Activated B cell treated with CpG ODN at 0.5 μM for 24 hours (primary cell): ENCODE results near the gene IKZF4. TPM values are rescaled to one million over a fixed set of nuclear protein-coding genes. Genes with fewer than 3 reads are reported as not detected.
"Not testable (repeated sequence)": the region's sequence is repeated elsewhere in the genome, so short reads cannot be mapped to it uniquely, and the experiment has no call there.

Experiments
- ATAC-seq: fragments of 200-7000 bp; cut with Tn5 transposase; one replicate; pipeline ENCODE4 v1.10.0; 2021; ENCODE audit warnings: low read depth, mild to moderate bottlenecking, moderate library complexity
- CTCF ChIA-PET: fragments of 350-600 bp; sonication (Branson Sonifier 250); formaldehyde crosslinking; loops from one replicate; lab custom pipeline; 2021; ENCODE audit warnings: antibody characterized with exemption; lab: Charles Lee
- POLR2A ChIA-PET: fragments of 350-600 bp; sonication (Branson Sonifier 250); formaldehyde crosslinking; loops from one replicate; lab custom pipeline; 2021; ENCODE audit warnings: antibody characterized with exemption; lab: Charles Lee
- DNase-seq: peaks from one replicate; pipeline ENCODE4 v3.0.0; 2022
- H3K27ac Mint-ChIP-seq: one replicate; pipeline ENCODE4 v1.8.0; 2020; ENCODE audit warnings: mixed read lengths
- H3K27me3 Mint-ChIP-seq: one replicate; pipeline ENCODE4 v1.8.0; 2021; ENCODE audit warnings: mixed read lengths
- H3K36me3 Mint-ChIP-seq: one replicate; pipeline ENCODE4 v1.8.0; 2021; ENCODE audit warnings: low read depth, mixed read lengths
- H3K4me1 Mint-ChIP-seq: one replicate; pipeline ENCODE4 v1.8.0; 2021; ENCODE audit warnings: mixed read lengths
- H3K4me3 Mint-ChIP-seq: one replicate; pipeline ENCODE4 v1.8.0; 2020; ENCODE audit warnings: mild to moderate bottlenecking, mixed read lengths
- H3K9me3 Mint-ChIP-seq: one replicate; pipeline ENCODE4 v1.8.0; 2020; ENCODE audit warnings: mixed read lengths
- intact Hi-C: fragments of 100-400 bp; cut with micrococcal nuclease; formaldehyde crosslinking; loops from one replicate; pipeline ENCODE4 v1.15.1; 2024
- total RNA-seq: library from RNA; stranded (reverse); gene quantifications from 2 replicates; pipeline ENCODE4 v1.2.3, GENCODE V29; 2022
- TF ChIP-seq, protein P1 (sequence below): fragments of 200-600 bp; IDR thresholded peaks from one replicate; pipeline ENCODE4 v1.8.0; 2022; ENCODE audit warnings: antibody characterized with exemption, mild to moderate bottlenecking

Gene IKZF4
- total RNA-seq, 1 donor from 2014 or later, result 6.4 TPM

DNA sequence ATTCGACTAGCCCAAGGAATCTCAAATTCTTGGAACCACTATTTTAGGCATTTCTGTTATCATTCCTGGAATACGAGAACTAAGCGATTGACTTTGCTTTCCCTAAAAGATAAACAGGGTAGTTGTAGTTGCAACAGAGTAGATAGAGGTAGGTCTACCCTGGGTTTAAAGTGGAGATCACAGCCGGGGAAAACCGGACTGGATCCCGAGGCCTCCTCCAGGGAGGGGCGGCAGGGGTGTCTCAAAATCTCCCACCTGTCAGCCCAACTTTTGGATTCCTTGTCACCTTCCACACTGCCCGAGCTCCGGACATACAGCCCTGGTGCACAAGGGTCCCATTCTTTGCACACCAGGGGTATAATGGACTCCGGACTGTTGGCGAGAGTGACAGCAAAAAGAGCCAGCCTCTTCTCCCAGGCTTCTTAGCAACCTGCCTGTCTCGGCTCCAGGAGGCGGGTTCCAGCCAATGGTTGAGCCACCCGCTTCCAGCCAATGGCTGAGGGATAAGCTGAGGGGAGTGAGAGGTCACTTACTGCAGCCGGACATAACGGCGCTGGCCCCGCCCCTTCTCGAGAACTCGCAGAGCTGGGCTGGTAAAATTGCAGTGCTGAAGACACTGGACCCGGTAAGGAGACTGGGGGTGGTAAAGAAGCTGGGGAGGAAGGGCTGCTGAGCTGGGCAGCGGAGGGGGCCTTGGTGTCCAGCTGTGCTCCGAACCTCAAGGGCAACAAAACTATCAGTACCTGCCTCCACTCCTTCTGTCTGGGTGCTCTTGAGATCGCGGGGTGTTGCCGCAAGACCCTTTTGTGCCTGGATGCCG, 23.9 kb upstream of the IKZF4 start, which contains the start of gene SUOX:
SUOX (plus strand) TSS at position 562 of the 820 bp plus-strand sequence. CDS start 4,946 bp downstream, outside the sequence.
- H3K27ac Mint-ChIP-seq, result peak within 1 kb of the TSS; percentile 18

GRCh38 chr12:55997535-55997859, 23.3 kb upstream of the IKZF4 start:
- peaks cover 21% of the 10 kb centered on the region for H3K36me3 Mint-ChIP-seq
- H3K4me1 Mint-ChIP-seq, result peaks cover 21% of the 10 kb centered on the region
- H3K27ac Mint-ChIP-seq, result no peak overlapping the region
- peak overlapping the region; percentile 78 for H3K4me3 Mint-ChIP-seq
- H3K9me3 Mint-ChIP-seq, result no peaks in the 10 kb centered on the region
- DNase-seq, result no peak
- peak; percentile 22 for ATAC-seq
- ChIA-PET POLR2A (interaction anchor here (0.5 to 3.3 kb wide), 4 partner anchors 23 to 691 kb away, joined by 4 to 14 read pairs (median 4); partner anchors contain the start of genes DNAJC14, PTGES3 and RAB5B), CTCF (interaction anchor here (0.6 to 3.3 kb wide), 7 partner anchors 8 to 259 kb away, joined by 3 to 19 read pairs (median 4); partner anchors contain the start of gene RAB5B)
- no peaks in the 10 kb centered on the region for H3K27me3 Mint-ChIP-seq
- TF ChIP-seq, protein P1, sequence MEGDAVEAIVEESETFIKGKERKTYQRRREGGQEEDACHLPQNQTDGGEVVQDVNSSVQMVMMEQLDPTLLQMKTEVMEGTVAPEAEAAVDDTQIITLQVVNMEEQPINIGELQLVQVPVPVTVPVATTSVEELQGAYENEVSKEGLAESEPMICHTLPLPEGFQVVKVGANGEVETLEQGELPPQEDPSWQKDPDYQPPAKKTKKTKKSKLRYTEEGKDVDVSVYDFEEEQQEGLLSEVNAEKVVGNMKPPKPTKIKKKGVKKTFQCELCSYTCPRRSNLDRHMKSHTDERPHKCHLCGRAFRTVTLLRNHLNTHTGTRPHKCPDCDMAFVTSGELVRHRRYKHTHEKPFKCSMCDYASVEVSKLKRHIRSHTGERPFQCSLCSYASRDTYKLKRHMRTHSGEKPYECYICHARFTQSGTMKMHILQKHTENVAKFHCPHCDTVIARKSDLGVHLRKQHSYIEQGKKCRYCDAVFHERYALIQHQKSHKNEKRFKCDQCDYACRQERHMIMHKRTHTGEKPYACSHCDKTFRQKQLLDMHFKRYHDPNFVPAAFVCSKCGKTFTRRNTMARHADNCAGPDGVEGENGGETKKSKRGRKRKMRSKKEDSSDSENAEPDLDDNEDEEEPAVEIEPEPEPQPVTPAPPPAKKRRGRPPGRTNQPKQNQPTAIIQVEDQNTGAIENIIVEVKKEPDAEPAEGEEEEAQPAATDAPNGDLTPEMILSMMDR, result no peak
- intact Hi-C loops, result loop anchor here (1.0 to 2.0 kb wide), 2 partner anchors 10 to 121 kb away; partner anchors contain the start of gene ZC3H10

More for the DNA sequence above, 23.9 kb upstream of the IKZF4 start, which contains the start of gene SUOX:
- Mint-ChIP-seq H3K4me3 (peak within 1 kb of the TSS; percentile 78), H3K9me3 (no peaks in the 10 kb centered on the region), H3K4me1 (peaks cover 21% of the 10 kb centered on the region), H3K27me3 (no peaks in the 10 kb centered on the region), H3K36me3 (peaks cover 27% of the 10 kb centered on the region)
- CTCF ChIA-PET, result interaction anchor here (0.6 to 3.3 kb wide), 20 partner anchors 9 to 259 kb away, joined by 3 to 26 read pairs (median 4); partner anchors contain the start of genes PA2G4, RAB5B and SMARCC2
- TF ChIP-seq, protein P1, result no peak
- ATAC-seq, result peak; percentile 75
- POLR2A ChIA-PET, result interaction anchor here (0.6 to 3.3 kb wide), 8 partner anchors 10 to 289 kb away, joined by 3 to 18 read pairs (median 8); partner anchors contain the start of genes DNAJC14, ITGA7, PA2G4 and RAB5B
- intact Hi-C loops, result loop anchor here (1.0 to 2.0 kb wide), 6 partner anchors 10 to 192 kb away; partner anchors contain the start of genes PA2G4, RPS26, SMARCC2 and ZC3H10
- DNase-seq, result no peak

DNA sequence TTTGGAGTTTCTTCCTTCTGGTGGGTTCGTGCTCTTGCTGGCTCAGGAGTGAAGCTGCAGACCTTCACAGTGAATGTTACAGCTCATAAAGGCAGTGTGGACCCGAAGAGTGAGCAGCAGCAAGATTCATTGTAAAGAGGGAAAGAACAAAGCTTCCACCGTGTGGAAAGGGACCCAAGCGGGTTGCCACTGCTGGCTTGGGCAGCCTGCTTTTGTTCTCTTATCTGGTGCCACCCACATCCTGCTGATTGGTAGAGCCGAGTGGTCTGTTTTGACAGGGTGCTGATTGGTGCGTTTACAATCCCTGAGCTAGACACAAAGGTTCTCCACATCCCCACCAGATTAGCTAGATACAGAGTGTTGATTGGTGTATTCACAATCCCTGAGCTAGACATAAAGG, 21.3 kb upstream of the IKZF4 start:
- H3K4me1 Mint-ChIP-seq, result peaks cover 21% of the 10 kb centered on the region
- CTCF ChIA-PET, result interaction anchor here (0.8 to 1.3 kb wide), 2 partner anchors 25 to 30 kb away, joined by 3 read pairs; partner anchors contain the start of gene RAB5B
- H3K9me3 Mint-ChIP-seq, intact Hi-C loops, H3K4me3 Mint-ChIP-seq, H3K27ac Mint-ChIP-seq, H3K36me3 Mint-ChIP-seq, DNase-seq, ATAC-seq, H3K27me3 Mint-ChIP-seq, POLR2A ChIA-PET: not testable (repeated sequence)

DNA sequence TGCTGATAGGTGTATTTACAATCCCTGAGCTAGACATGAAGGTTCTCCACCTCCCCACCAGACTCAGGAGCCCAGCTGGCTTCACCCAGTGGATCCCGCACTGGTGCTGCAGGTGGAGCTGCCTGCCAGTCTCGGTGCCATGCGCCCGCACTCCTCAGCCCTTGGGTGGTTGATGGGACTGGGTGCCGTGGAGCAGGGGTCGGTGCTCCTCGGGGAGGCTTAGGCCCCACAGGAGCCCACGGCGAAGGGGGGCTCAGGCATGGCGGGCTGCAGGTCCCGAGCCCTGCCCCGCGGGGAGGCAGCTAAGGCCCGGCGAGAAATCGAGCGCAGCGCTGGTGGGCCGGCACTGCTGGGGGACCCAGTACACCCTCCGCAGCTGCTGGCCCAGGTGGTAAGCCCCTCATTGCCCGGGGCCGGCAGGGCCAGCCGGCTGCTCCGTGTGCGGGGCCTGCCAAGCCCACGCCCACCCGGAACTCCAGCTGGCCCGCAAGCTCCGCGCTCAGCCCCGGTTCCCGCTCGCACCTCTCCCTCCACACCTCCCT, 20.8 kb upstream of the IKZF4 start:
- POLR2A ChIA-PET, intact Hi-C loops: not testable (repeated sequence)
- CTCF ChIA-PET, result interaction anchor here (0.8 to 1.3 kb wide), 2 partner anchors 26 to 29 kb away, joined by 3 read pairs; partner anchors contain the start of gene RAB5B

DNA sequence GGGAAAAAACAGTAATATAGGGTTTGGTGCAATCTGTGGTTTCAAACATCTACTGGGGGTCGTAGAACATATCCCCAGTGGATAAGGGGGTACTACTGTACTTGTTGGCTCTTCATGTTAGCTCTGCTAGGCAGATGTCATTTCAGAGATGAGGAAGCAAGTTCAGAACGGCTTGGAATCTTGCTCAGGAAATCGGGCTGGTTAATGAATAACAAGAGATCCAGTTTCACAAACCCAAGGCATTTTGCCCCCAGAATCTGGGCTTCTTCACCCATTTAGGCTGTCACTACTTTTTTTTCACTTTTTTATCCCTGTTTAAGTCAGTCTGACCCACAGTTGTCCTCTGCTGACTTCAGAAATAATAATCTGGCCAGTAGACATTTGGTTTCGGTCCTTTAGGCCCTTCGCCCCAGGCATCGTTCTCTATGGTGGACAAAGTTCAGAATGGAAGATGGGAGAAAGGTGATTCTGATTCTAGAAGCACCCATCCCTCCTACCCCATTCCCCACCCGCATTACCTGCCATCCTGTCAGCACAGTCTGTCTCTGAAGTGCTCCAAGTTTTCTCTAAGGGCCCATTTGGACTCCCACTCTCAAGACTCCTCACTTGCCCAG, 19.2 kb upstream of the IKZF4 start:
- ChIA-PET POLR2A (interaction anchor here (0.7 kb wide), 1 partner anchor 173 kb away, joined by 4 read pairs; no protein-coding TSS in a partner anchor), CTCF (no interaction called here)
- no peaks in the 10 kb centered on the region for H3K36me3 Mint-ChIP-seq
- no peak overlapping the region for H3K4me3 Mint-ChIP-seq
- no peaks in the 10 kb centered on the region for H3K27me3 Mint-ChIP-seq
- H3K4me1 Mint-ChIP-seq, result peaks cover 14% of the 10 kb centered on the region
- no peaks in the 10 kb centered on the region for H3K9me3 Mint-ChIP-seq
- intact Hi-C loops, result no loop called here
- TF ChIP-seq, protein P1, result no peak
- no peak for ATAC-seq
- no peak for DNase-seq
- no peak overlapping the region for H3K27ac Mint-ChIP-seq

More for the DNA sequence above, 20.8 kb upstream of the IKZF4 start:
- ATAC-seq, H3K27me3 Mint-ChIP-seq, H3K4me3 Mint-ChIP-seq, H3K27ac Mint-ChIP-seq, DNase-seq, H3K9me3 Mint-ChIP-seq, H3K36me3 Mint-ChIP-seq: not testable (repeated sequence)
- H3K4me1 Mint-ChIP-seq, result peaks cover 21% of the 10 kb centered on the region

DNA sequence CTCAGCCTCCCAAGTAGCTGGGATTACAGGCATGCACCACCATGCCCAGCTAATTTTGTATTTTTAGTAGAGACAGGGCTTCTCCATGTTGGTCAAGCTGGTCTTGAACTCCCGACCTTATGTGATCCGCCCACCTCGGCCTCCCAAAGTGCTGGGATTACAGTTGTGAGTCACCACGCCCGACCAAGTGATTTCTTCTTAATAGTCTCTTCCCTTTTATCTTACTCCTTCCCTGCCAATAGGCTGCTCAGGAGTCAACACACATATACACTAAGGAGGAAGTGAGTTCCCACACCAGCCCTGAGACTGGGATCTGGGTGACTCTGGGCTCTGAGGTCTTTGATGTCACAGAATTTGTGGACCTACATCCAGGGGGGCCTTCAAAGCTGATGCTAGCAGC, 17.5 kb upstream of the IKZF4 start:
- POLR2A ChIA-PET, result interaction anchor here (0.7 kb wide), 1 partner anchor 18 kb away, joined by 7 read pairs; no protein-coding TSS in a partner anchor
- ATAC-seq, CTCF ChIA-PET, H3K36me3 Mint-ChIP-seq, H3K27me3 Mint-ChIP-seq, H3K4me3 Mint-ChIP-seq, H3K27ac Mint-ChIP-seq, intact Hi-C loops, DNase-seq, H3K9me3 Mint-ChIP-seq, H3K4me1 Mint-ChIP-seq: not testable (repeated sequence)
